Measurements from ENCODE around the gene KLHL12.

The KLHL12 gene

DNA sequence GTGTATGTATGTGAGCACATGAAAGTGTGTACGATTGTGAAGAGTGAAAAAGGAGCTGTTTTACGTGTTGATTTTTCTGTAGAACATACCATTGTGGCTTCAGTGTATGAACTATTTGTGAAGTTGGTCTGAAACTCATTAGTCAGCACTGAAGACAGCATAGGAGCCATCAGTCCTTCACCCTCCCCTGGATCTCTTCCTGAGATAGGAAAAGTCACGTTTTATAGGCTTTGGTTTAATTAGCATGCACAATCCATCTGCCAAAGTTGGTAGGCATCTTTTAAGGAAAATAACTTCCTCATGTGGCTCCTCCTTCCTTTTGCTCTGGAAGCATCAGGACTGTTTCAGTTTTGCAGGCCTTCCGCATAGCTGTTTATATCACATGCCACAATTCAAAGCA is 36.6 kb downstream of the KLHL12 start:
- H3K27me3 Mint-ChIP-seq (ENCODE audit: low read depth) = no peaks in the 10 kb centered on the region
- peaks cover 13% of the 10 kb centered on the region for H3K4me1 Mint-ChIP-seq (ENCODE audit: low read depth)
- H3K9me3 Mint-ChIP-seq = no peaks in the 10 kb centered on the region
- no peak overlapping the region for H3K4me3 Mint-ChIP-seq
- no peak for DNase-seq (ENCODE audit: low spot score)
- H3K27ac Mint-ChIP-seq = no peak overlapping the region
- peaks cover 29% of the 10 kb centered on the region for H3K36me3 Mint-ChIP-seq (ENCODE audit: low read depth)

DNA sequence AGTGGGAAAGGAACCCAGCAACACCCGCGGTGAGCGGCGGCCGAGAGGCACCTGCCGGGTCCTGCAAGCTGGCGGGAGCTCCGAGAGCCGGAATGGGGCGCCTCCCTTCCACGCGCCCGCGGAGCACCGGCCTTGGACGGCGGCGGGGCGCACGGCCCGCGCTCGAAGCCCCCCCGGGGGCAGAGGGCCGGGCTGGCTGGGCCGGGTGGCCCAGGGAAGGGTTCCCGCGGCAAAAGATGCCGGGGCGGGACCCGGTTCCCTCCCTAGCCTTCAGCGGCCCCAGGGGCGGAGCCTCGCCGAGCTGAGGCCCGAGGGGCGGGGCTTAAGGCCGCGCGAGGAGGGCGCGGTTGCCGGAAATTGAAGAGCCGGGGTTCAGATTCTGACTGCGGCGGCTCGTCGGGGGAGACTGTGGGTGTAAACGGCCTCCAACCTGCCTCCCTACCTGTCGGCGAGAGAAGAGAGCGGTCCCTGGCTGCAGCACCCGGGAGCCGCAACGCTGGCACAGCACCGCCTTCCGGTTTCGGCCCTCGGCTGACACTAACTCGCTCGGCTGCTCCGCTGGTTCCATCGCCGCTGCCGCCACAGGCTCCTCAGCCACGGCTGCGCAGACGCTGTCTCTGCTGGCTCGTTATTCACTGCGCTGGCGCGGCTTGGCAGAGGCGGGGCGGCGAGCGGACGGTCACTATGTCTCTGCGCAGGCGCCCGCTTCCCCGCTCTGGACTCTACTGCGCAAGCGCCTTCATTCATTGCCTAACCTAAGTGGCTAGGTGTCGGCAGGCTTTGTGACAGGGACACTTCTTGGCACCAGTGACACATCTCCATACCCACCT is 38.3 kb downstream of the KLHL12 start, which contains the start of gene RABIF:
RABIF (minus strand) TSS at position 619 of the 830 bp plus-strand sequence; CDS start at position 568, 51 bp downstream.
- H3K27ac Mint-ChIP-seq = peak within 1 kb of the TSS; percentile 100
- peaks cover 19% of the 10 kb centered on the region for H3K36me3 Mint-ChIP-seq (ENCODE audit: low read depth)
- H3K9me3 Mint-ChIP-seq = no peaks in the 10 kb centered on the region
- no peaks in the 10 kb centered on the region for H3K27me3 Mint-ChIP-seq (ENCODE audit: low read depth)
- DNase-seq (ENCODE audit: low spot score) = peak; percentile 98
- peak within 1 kb of the TSS; percentile 98 for H3K4me3 Mint-ChIP-seq
- H3K4me1 Mint-ChIP-seq (ENCODE audit: low read depth) = peaks cover 13% of the 10 kb centered on the region

DNA sequence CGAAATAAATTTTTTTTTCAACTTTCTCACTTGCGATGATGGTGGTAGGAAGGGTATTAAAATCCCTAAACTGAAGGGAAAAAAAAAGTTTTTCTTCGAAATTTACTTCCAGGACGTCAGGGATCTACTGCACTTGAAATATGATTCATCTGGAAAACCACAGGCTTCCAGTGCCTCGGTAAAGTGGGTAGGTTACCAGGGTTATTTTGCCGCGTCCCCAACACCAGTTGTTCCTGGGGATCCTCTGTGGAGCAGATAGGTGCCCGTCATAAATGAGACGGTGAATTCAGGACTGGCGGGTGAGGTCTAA is 38.9 kb downstream of the KLHL12 start:
- no peaks in the 10 kb centered on the region for H3K27me3 Mint-ChIP-seq (ENCODE audit: low read depth)

DNA sequence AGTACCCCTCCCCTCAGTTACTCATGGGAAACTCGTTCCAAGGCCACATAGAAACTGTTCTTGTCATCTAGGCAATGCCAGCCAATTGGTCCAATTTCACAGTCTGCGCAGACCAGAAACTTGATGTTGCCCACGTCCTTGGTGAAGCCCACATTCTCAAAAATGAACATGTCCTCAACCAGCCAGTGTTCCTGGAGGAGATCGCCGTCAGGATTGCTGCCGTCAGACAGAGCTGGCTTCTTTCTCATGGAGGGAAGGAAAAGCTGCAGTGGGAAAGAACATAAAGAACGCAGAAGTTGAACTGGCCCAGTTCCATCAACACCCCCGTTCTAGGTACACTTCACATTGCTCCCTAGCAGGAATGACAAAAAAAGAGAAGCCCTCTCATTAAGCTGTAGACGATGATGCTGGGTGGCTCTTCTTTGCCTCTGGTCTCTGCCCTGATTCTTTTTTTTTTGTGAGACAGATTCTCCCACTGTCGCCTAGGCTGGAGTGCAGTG is 46.0 kb downstream of the KLHL12 start:
- Mint-ChIP-seq H3K9me3 (no peaks in the 10 kb centered on the region), H3K27ac (no peak overlapping the region), H3K36me3 (ENCODE audit: low read depth) (peaks cover 20% of the 10 kb centered on the region), H3K4me3 (no peak overlapping the region), H3K4me1 (ENCODE audit: low read depth) (peaks cover 6% of the 10 kb centered on the region), H3K27me3 (ENCODE audit: low read depth) (no peaks in the 10 kb centered on the region)
- DNase-seq (ENCODE audit: low spot score) = no peak

More for the DNA sequence above, 38.9 kb downstream of the KLHL12 start:
- H3K4me1 Mint-ChIP-seq (ENCODE audit: low read depth) = peaks cover 13% of the 10 kb centered on the region
- H3K9me3 Mint-ChIP-seq = no peaks in the 10 kb centered on the region
- DNase-seq (ENCODE audit: low spot score) = no peak
- peaks cover 16% of the 10 kb centered on the region for H3K36me3 Mint-ChIP-seq (ENCODE audit: low read depth)
- H3K4me3 Mint-ChIP-seq = peak overlapping the region; percentile 90
- peak overlapping the region; percentile 89 for H3K27ac Mint-ChIP-seq

DNA sequence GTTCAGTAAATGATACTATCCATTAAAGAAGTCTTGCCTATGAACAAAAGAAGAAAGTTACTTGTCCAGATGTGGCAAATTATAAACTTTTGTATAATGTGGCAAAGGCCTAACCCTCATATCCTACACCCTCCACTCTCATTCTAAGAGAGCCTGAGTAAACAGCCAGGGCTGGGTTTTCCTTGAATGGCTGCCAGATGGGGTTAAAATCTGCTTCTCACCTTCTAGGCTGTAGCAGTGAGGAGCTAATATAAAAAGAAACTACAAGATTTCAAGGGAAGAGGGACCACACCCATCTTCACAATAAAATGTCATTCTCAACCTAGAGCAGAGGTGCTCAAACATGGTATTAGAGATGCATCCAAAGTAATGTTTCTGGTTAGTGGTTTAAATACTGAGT is 47.0 kb downstream of the KLHL12 start:
- Mint-ChIP-seq H3K4me3 (no peak overlapping the region), H3K4me1 (ENCODE audit: low read depth) (peaks cover 6% of the 10 kb centered on the region), H3K36me3 (ENCODE audit: low read depth) (peaks cover 20% of the 10 kb centered on the region), H3K9me3 (no peaks in the 10 kb centered on the region), H3K27me3 (ENCODE audit: low read depth) (no peaks in the 10 kb centered on the region), H3K27ac (no peak overlapping the region)
- no peak for DNase-seq (ENCODE audit: low spot score)

- Mint-ChIP-seq H3K36me3 (ENCODE audit: low read depth) (peaks cover 20% of the 10 kb centered on the region), H3K9me3 (no peaks in the 10 kb centered on the region), H3K4me1 (ENCODE audit: low read depth) (peaks cover 6% of the 10 kb centered on the region), H3K27me3 (ENCODE audit: low read depth) (no peaks in the 10 kb centered on the region), H3K4me3 (no peak overlapping the region), H3K27ac (no peak overlapping the region)
- DNase-seq (ENCODE audit: low spot score) = no peak
These were observed 47.9 kb downstream of the KLHL12 start for GRCh38 chr1:202879128-202879527.

DNA sequence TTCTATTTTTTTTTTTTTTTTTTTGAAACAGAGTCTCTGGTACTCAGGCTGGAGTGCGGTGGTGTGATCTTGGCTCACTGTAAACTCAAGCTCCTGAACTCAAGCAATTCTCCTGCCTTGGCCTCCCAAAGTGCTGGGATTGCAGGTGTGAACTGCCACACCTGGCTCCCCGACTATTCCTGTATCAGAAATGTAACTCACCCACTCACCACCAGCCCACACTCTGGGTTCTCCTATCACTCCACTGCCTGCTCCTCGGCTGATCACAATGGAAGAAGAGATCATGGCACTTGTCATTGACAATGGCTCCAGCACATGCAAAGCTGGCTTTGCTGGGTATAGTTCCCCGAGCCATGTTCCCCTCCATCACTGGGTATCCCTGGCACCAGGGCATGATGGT is 54.0 kb downstream of the KLHL12 start:
- no peak overlapping the region for H3K4me3 Mint-ChIP-seq

GRCh38 chr1:202871367-202871766 is 55.7 kb downstream of the KLHL12 start:
- no peaks in the 10 kb centered on the region for H3K9me3 Mint-ChIP-seq
- H3K27ac Mint-ChIP-seq = no peak overlapping the region
- H3K36me3 Mint-ChIP-seq (ENCODE audit: low read depth) = no peaks in the 10 kb centered on the region
- H3K4me3 Mint-ChIP-seq = no peak overlapping the region
- H3K4me1 Mint-ChIP-seq (ENCODE audit: low read depth) = no peaks in the 10 kb centered on the region
- peaks cover under 1% of the 10 kb centered on the region for H3K27me3 Mint-ChIP-seq (ENCODE audit: low read depth)
- no peak for DNase-seq (ENCODE audit: low spot score)

More for the DNA sequence above, 54.0 kb downstream of the KLHL12 start:
- Mint-ChIP-seq H3K4me1 (ENCODE audit: low read depth) (no peaks in the 10 kb centered on the region), H3K36me3 (ENCODE audit: low read depth) (no peaks in the 10 kb centered on the region), H3K27ac (no peak overlapping the region), H3K9me3 (no peaks in the 10 kb centered on the region), H3K27me3 (ENCODE audit: low read depth) (no peaks in the 10 kb centered on the region)
- DNase-seq (ENCODE audit: low spot score) = no peak

DNA sequence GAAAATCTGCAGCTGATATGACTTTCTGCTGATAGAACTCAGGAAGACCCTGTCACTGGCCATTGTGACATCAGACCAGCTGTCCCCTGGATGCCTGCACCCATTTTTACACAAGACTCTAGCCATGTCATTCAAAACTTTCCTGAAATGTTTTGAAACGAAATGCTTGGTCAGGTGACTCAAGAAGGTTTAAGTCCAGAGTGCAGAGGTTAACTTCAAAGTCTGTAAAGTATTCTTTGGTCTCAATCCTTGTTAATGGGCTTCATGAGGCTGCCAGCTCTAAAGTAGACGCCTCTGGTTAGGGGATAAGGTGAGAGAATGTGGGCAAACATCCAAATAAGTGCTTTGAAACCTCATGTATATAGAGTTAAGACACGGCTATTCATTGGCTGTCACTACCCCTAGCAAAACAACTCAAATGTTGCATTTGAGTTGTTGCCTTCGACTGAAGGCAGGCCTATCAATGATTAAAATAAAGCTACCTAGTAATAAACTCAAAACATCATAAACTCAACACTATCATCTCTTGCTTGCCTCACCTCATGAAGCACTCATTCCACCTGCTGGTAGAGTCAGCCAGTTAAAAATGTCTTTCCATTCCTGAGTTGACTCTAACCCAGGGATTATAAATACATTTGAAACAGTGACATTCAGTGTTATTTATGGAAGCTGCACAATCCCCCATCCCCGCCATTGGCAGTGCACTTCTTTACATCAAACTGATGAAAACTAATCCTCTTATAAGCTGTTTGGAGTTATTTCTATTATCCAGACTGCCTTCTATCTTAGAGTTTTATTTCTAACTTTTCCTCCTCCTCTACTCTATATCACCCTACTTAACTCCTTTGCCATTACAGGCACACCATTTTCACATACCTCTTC is 64.1 kb downstream of the KLHL12 start:
- no peak for DNase-seq (ENCODE audit: low spot score)
- Mint-ChIP-seq H3K4me1 (ENCODE audit: low read depth) (peaks cover 7% of the 10 kb centered on the region), H3K27ac (no peak overlapping the region), H3K4me3 (no peak overlapping the region), H3K27me3 (ENCODE audit: low read depth) (peaks cover 70% of the 10 kb centered on the region), H3K9me3 (no peaks in the 10 kb centered on the region), H3K36me3 (ENCODE audit: low read depth) (no peaks in the 10 kb centered on the region)

- peaks cover 70% of the 10 kb centered on the region for H3K27me3 Mint-ChIP-seq (ENCODE audit: low read depth)
- peak overlapping the region; percentile 83 for H3K4me3 Mint-ChIP-seq
- H3K9me3 Mint-ChIP-seq = no peaks in the 10 kb centered on the region
- no peak overlapping the region for H3K27ac Mint-ChIP-seq
- H3K4me1 Mint-ChIP-seq (ENCODE audit: low read depth) = peaks cover 7% of the 10 kb centered on the region
- no peaks in the 10 kb centered on the region for H3K36me3 Mint-ChIP-seq (ENCODE audit: low read depth)
- DNase-seq (ENCODE audit: low spot score) = peak; percentile 66
These were observed 65.5 kb downstream of the KLHL12 start for GRCh38 chr1:202861420-202862132.

DNA sequence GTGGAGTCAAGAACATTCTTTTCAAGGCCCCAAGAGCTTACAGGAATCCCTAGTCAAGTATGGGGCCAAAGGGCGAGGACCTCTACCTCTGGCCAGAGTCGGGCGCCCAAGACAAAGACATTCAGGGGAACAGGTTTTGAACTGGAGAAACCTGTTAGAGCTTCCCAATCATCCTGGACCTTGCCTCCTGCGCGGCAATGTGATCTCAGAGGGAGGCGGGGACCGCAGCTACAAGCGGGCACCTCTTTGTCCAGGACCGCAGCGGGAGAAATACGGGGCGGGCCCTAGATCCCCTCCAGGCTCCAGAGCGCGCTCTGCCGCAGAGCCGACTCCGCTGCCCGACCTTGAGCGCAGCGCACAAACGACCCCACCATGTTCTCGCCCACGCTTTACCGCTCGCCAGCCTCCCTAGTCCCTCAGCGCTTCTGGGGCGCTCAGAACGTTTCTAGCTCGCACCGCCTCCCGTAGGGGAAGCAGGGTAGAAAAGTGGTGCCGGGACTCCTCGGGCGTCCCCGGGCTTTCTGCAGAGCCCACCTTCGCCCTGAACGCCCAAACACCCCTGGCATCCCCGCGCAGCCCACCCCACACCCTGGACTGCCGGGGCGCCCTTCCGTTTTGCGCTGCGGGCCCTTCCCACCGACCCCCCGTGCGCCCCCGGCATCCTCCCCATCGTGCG is 66.2 kb downstream of the KLHL12 start:
- Mint-ChIP-seq H3K4me3 (peak overlapping the region; percentile 83), H3K27ac (no peak overlapping the region), H3K36me3 (ENCODE audit: low read depth) (no peaks in the 10 kb centered on the region), H3K27me3 (ENCODE audit: low read depth) (peaks cover 65% of the 10 kb centered on the region), H3K9me3 (no peaks in the 10 kb centered on the region), H3K4me1 (ENCODE audit: low read depth) (peaks cover 7% of the 10 kb centered on the region)
- peak; percentile 18 for DNase-seq (ENCODE audit: low spot score)

- no peaks in the 10 kb centered on the region for H3K9me3 Mint-ChIP-seq
These were observed 68.1 kb downstream of the KLHL12 start for GRCh38 chr1:202858789-202859414.

GRCh38 chr1:202858331-202858730 is 68.7 kb downstream of the KLHL12 start:
- Mint-ChIP-seq H3K4me1 (ENCODE audit: low read depth) (peaks cover 7% of the 10 kb centered on the region), H3K9me3 (no peaks in the 10 kb centered on the region), H3K36me3 (ENCODE audit: low read depth) (no peaks in the 10 kb centered on the region), H3K4me3 (no peak overlapping the region), H3K27ac (no peak overlapping the region), H3K27me3 (ENCODE audit: low read depth) (peaks cover 43% of the 10 kb centered on the region)
- DNase-seq (ENCODE audit: low spot score) = no peak

More at GRCh38 chr1:202858789-202859414, 68.1 kb downstream of the KLHL12 start:
- peaks cover 47% of the 10 kb centered on the region for H3K27me3 Mint-ChIP-seq (ENCODE audit: low read depth)
- H3K36me3 Mint-ChIP-seq (ENCODE audit: low read depth) = no peaks in the 10 kb centered on the region
- H3K4me3 Mint-ChIP-seq = no peak overlapping the region
- H3K4me1 Mint-ChIP-seq (ENCODE audit: low read depth) = peaks cover 7% of the 10 kb centered on the region
- DNase-seq (ENCODE audit: low spot score) = no peak
- H3K27ac Mint-ChIP-seq = no peak overlapping the region

Data from T-helper 2 cell treated with Interferon-gamma antibody and Interleukin-4, amounts not matched to agents 5 μg/mL and 100 μg/mL, for 36 hours (primary cell).